NB4 (cell line): ENCODE measurements around the gene ATP6V0C.

Source experiments
- CTCF ChIP-seq: IDR thresholded peaks from one replicate; pipeline ENCODE4 v1.5.1; 2012; ENCODE audit warnings: low read depth, low read length
- MAX ChIP-seq: IDR thresholded peaks from 2 replicates; pipeline ENCODE4 v1.6.1; 2011; ENCODE audit warnings: low read depth, low read length
- MYC ChIP-seq: IDR thresholded peaks from 2 replicates; pipeline ENCODE4 v1.6.1; 2011; ENCODE audit warnings: low read depth, low read length
- POLR2A ChIP-seq: IDR thresholded peaks from 2 replicates; pipeline ENCODE4 v1.6.1; 2011; ENCODE audit warnings: mild to moderate bottlenecking; ENCODE audit not compliant: insufficient read length; ENCODE audit errors: extremely low read depth

- TF ChIP-seq CTCF (no peak), MAX (no peak), POLR2A (no peak), MYC (no peak)
Measured at GRCh38 chr16:2511128-2511800, 2.5 kb upstream of the ATP6V0C start.
